NCI-H2081 (cell line): Measurements from ENCODE around the gene CYP2D6.
A peak's percentile ranks its signal among the peaks of the same experiment; 100 is the strongest.
"Not testable (repeated sequence)": the region's sequence is repeated elsewhere in the genome, so short reads cannot be mapped to it uniquely, and the experiment has no call there.

Source experiments
- DNase-seq, 2 experiments: peaks; one replicate each; lab custom pipeline; 2025; lab: John Stamatoyannopoulos, UW

Gene CYP2D6

GRCh38 chr22:42130639-42131431, at the start of gene CYP2D6:
CYP2D6 (minus strand) TSS chr22:42130810; CDS start chr22:42130791, 19 bp downstream.
- not testable (repeated sequence) for DNase-seq

- DNase-seq = no peak
These were observed 49.0 kb upstream of the CYP2D6 start for GRCh38 chr22:42179616-42180015.

- no peak for DNase-seq
These were observed 48.4 kb upstream of the CYP2D6 start for GRCh38 chr22:42178910-42179519.

- DNase-seq = no peak
These were observed 47.3 kb upstream of the CYP2D6 start for GRCh38 chr22:42177891-42178336.

- no peak for DNase-seq
These were observed 45.8 kb upstream of the CYP2D6 start for GRCh38 chr22:42176255-42176915.

GRCh38 chr22:42174062-42174461, 43.5 kb upstream of the CYP2D6 start:
- no peak for DNase-seq

- no peak for DNase-seq
These were observed 42.7 kb upstream of the CYP2D6 start for GRCh38 chr22:42173183-42173926.

- DNase-seq = no peak
These were observed 42.2 kb upstream of the CYP2D6 start for GRCh38 chr22:42172773-42173172.

GRCh38 chr22:42171946-42172719, 41.5 kb upstream of the CYP2D6 start:
- DNase-seq = no peak

GRCh38 chr22:42171417-42171816, 40.8 kb upstream of the CYP2D6 start:
- DNase-seq = peak in 1 of 2 experiments; percentile 17

GRCh38 chr22:42170946-42171345, 40.3 kb upstream of the CYP2D6 start:
- no peak for DNase-seq

GRCh38 chr22:42169055-42169469, 38.5 kb upstream of the CYP2D6 start:
- DNase-seq = peak; percentile 33 to 53

GRCh38 chr22:42168476-42168875, 37.9 kb upstream of the CYP2D6 start:
- DNase-seq = no peak

GRCh38 chr22:42167066-42167465, 36.5 kb upstream of the CYP2D6 start:
- DNase-seq = no peak

- no peak for DNase-seq
These were observed 34.3 kb upstream of the CYP2D6 start for GRCh38 chr22:42164901-42165300.

GRCh38 chr22:42163515-42163914, 32.9 kb upstream of the CYP2D6 start:
- no peak for DNase-seq

GRCh38 chr22:42162728-42163489, 32.3 kb upstream of the CYP2D6 start:
- no peak for DNase-seq

GRCh38 chr22:42160830-42161696, 30.5 kb upstream of the CYP2D6 start:
- no peak for DNase-seq

- DNase-seq = no peak
These were observed 29.6 kb upstream of the CYP2D6 start for GRCh38 chr22:42160251-42160650.
